HG03280 (cell line): ENCODE measurements around the gene FXYD5.

Source experiments
- ATAC-seq: cut with Tn5 transposase; IDR thresholded peaks from one replicate; pipeline ENCODE4 v1.9.1; 2021; ENCODE audit warnings: mild to moderate bottlenecking, moderate library complexity; ENCODE audit not compliant: unreplicated experiment

Gene FXYD5

DNA sequence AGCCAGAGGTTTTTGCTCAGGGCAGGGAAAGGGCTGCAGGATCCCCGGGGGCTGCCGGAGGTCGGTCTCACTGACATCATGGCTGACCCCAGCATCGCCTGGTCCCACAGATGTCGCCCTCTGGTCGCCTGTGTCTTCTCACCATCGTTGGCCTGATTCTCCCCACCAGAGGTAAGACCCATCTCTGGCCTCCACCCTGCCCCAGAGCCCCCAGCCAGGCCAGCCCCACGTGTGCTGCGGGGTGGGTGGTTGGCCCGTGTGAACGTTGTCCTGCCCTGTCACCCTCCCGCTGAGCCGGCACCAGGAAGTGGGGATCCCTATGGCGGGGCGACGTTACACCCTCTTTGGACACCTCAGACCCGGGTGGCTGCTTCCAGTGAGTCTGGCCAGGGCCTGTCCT is 906 bp downstream of the FXYD5 start:
- ATAC-seq = no peak

DNA sequence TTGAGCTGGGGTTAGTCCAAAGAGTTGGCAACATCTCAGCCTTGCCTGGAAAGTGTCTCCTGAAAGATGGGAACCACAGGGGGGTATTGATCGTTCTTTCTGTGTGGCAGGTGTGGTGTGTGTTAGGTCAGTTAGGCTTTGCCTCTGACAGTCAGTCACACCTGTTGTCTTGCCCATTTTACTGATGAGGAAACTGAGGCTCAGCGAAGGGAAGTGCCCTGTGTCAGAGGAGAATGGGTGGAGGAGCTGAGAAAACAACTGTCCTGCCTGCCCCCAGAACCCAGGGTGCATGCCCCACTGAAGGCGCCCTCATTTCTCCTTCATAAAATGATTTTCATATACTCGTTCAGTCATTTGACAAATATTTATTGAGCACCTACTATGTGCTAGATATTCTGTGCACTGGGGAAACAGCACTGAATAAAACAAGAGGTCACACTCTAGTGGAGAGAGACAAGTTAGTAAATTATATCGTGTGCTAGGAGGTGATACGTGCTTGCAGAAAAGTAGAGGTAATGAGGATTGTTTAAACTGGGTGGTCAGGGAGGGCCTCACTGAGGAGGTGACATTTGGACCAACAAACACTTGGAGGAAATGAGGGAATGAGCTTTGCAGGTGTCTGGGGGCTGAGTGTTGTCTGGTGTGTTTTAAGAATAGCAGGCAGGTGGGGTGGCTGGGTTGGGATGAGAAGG is 1.6 kb downstream of the FXYD5 start:
- no peak for ATAC-seq

DNA sequence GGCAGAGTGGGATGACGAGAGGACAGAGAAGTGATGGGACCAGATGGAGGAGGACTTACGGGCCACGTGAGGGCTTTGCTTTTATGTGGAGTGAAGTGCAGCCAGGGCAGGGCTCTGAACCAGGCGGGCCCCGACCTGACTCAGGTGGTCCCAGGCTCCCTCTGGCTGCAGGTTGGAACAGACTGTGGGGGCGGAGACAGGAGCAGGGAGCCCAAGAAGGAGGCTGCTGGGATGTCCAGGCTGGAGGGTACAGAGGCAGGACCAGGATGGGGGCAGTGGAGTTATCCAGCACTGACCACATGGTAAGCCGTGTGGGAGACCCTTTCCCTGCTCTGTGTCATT is 2.1 kb downstream of the FXYD5 start:
- ATAC-seq = no peak

DNA sequence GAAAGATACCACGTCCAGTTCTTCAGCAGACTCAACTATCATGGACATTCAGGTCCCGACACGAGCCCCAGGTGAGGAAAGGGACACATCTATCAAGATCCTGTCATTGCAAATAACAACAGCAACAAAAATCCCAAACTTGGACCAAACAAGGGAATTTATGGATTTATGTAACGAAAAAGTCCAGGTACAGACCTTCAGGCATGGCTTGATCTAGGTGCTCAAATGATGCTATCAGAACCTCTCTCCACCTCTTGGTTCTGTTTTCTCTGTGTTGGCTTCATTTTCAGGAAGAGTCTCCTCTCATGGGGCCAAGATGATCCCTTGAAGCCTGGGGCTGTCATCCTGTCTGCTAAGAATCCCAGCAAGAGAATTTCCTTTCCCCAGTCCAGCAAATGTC is 2.9 kb downstream of the FXYD5 start:
- no peak for ATAC-seq

DNA sequence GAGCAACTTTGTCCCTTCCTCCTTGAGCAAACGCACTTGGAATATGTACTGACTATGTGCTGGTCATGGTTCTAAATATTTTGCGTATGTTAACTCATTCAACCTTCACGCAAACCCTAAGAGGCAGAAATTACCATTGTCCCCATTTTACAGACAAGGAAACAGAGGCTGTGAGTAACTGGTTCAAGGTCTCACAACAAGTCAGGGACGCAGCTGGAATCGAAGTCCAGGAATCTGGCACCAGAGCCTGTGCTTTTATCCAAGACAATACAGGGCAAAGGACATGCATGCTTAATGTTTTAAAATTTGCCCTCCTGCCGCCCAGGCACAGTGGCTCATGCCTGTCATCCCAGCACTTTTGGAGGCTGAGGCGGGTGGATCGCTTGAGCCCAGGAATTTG is 5.1 kb downstream of the FXYD5 start:
- ATAC-seq = no peak

DNA sequence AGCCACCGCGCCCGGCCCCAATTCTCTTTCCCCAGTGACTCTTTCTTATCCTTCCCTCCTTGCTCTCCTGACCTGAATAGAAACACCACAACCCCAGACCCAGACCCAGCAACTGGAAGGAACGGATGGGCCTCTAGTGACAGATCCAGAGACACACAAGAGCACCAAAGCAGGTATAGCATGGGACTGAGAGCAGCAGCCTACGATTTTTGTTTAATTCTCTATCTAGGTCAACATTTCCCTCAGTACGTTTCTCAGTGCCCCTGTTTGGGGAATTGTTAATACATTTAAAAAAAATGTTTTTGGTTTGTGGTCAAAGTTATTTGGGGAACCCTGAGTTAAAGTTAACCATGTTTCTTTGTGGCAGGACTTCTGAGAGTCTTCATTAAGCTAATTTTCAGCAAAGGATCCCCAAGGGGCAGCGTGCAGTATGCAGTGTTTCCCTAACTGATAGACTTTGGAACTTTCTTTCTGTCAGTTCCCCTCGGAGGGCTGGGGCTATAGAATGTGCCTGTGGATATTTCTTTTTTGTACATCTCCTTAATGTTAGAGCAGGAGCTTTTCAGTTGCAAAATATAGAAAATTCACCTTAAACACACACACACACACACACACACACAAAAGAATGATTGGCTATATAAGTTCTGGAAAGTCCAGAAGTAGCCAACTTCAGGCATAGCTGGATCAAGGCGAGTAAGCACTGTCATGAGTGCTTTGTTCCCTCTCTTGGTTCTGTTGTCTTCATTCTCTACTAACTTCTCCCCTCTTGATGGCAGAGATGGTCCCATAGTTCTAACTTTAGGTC is 6.3 kb downstream of the FXYD5 start:
- no peak for ATAC-seq

DNA sequence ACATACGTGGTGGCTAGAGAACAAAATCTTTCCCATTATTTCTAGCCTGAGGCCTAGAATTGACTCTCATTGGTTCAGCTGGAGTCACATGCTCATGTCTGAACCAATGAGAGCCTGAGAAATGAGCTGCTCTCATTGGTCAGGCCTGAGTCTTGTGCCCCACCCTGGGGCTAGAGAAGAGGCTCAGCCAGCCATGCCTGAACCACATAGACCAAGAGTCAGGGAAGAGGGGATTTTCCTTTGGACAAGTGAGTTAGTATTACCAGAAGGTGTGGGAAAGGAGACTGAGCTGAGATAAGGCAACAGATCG is 6.9 kb downstream of the FXYD5 start:
- no peak for ATAC-seq

DNA sequence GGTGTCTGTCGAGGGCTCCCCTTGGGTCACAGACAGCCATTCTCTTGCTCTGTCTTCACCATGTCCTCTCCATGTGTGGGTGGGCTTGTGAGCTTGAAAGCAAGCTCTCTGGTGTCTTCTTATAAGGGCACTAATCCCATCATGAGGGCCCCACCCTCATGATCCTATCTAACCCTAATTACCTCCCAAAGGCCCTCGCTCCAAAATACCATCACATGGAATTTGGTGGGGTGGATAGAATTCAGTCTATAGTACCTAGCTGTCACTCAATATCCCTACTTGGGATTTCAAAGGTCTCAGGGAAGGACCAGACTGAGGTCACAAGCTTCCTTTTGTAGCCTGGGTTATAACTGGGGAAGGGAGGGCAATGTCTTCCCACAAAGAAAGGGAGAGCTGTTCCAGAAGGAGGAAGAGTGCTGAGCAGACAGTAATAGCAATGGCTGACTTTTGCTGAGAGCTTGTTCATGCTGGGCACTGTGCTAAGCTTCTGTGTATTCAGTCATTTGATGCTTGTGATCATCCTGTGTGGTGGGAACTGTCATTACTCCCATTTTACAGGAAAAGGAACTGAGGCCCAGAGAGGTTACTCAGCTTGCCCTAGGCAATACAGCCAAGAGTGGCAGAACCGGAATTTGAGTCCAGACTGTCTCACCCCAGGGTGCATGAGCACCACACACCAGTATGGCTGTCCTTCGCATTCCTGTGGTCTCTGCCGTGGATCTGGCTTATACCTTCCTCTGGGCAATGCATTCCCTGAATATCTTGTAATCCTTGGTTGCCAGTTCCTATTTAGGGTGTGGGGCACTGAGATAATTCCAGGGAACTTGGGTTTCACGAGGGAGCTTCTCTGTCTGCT is 8.2 kb downstream of the FXYD5 start:
- no peak for ATAC-seq

DNA sequence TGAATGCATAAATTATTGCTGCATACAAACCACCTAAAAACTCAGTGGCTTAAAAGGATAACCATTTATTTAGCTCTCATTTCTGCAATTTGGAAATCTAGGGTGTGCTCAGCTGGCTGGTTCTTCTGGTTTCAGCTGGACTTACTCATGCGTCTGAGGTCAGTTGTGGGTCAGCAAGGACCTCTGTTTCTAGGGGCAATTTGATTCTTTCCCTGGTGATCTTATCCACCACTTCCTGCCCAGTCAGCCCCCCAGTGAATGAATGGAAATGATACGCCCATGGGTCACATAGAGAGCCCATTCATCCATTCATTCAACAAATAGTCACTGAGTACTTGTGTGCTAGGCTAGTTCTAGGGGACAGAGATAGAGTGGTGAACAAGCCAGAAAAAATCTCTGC is 9.9 kb downstream of the FXYD5 start:
- no peak for ATAC-seq

DNA sequence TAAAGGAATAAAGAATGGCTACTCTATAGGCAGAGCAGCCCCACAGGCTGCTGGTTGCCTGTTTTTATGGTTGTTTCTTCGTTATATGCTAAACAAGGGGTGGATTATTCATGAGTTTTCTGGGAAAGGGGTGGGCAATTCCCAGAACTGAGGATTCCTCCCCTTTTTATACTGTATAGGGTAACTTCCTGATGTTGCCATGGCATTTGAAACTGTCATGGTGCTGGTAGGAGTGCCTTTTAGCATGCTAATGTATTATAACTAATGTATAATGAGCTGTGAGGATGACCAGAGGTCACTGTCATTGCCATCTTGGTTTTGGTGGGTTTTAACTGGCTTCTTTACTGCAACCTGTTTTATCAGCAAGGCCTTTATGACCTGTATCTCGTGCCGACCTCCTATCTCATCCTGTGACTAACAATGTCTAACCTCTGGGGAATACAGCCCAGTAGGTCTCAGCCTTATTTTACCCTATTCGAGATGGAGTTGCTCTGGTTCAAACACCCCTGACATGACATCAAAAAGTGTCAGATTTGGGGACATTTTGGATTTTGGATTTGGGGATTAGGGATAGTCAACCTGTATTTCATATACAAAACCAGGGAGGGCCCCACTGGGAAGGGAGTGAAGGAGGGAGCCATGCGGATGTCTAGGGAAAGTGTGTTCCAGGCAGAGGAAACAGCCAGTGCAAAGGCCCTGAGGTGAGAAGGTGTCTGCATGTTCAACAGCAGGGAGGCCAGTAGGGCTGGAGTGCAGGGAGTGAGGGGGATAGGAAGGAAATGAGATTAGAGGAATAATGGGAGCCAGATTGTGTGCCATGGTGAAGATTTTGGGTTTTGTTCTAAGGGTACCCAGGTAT is 10.9 kb downstream of the FXYD5 start:
- ATAC-seq = no peak

DNA sequence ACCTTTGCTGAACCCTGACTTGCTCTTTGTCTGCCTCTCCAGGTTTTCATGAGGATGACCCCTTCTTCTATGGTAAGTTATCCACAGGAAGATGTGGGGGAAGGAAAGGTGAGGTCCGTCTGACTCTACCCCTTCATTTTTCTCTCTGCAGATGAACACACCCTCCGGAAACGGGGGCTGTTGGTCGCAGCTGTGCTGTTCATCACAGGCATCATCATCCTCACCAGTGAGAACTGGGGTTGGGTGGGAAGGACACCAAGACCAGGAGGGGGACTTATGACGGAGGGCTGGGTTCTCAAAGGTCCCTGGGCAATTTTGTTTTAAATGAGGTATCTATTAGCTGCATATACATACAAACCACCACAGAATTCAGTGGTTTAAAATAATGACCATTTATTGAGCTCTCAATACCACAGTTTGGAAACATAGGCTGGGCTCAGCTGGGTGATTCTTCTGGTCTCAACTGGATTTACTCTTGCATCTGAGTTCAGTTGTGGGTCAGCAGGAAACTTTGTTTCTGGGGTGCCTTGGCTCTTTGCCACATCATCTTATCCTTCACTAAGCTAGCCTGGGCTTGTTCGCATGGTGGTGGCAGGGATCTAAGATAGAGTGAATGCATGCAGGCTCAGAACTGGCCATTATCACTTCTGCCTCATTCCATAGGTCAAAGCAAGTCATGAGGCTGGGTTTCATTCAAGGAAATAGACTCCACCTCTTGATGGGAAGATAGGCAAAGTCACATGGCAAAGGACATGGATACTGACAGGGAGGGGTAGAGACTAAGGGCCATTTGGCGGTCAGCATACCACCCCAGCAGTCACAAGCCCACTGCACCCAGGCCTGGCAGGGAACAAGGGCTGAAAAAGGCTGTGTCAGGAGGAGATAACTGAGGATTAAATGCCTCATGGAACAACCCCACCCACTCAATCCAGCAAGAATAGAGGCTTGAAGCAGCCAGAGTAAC is 11.8 kb downstream of the FXYD5 start:
- ATAC-seq = no peak

DNA sequence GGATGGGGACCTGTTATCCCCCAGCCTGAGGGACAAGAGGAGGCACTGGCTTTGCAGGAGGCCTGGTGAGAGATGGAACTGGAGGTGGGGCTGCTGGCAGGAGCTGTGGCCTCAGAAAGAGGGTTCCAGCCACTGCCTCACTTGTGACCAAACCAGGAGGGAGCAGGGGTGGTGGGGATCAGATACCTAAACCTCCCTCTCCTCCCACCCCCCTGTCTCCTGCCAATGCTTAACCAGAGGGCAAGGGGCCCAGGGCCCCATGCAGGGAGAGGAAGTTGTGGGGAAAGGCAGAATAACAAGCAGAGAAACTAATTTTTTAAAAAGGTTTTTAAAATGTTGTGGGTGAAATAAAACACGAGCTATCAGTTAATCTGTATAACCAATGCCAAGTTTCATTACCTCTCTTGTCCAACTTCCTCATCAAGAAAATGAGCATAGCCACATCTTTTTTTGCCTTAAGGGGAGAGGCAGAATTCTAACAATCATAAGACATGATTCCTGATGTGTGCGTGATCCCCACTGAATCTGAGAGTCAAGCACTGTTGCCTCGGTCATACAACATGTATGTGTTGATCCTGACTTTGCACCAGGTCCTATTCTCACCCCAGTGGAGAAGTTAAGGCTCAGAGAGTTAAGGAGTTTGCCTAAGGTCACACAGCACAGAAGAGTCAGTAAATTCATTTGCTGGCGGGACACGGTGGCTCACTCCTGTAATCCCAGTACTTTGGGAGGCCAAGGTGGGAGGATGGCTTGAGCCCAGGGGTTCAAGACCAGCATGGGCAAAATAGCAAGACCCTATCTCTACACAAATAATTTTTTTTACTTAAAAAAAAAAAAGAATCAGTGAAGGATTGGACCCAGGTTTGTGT is 12.9 kb downstream of the FXYD5 start:
- no peak for ATAC-seq

DNA sequence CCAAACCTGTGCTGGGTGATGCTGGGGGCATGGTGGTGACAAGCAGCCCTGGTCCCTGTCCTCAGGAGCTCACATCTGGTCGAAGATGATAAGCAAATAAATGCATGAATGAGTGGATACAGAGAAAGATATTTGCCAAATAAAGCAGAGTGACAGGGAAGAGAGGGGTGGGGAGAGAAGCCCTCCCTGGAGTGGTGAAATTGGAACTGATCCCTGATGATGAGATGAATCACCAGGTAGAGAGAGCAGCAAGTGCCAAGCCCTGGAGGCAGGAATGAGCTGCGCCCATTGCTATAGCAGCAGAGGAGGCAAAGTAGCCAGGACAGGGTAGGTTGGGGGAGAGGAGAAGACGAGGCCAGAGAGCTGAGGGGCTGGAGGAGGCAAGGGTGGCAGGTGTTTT is 13.7 kb downstream of the FXYD5 start:
- no peak for ATAC-seq

DNA sequence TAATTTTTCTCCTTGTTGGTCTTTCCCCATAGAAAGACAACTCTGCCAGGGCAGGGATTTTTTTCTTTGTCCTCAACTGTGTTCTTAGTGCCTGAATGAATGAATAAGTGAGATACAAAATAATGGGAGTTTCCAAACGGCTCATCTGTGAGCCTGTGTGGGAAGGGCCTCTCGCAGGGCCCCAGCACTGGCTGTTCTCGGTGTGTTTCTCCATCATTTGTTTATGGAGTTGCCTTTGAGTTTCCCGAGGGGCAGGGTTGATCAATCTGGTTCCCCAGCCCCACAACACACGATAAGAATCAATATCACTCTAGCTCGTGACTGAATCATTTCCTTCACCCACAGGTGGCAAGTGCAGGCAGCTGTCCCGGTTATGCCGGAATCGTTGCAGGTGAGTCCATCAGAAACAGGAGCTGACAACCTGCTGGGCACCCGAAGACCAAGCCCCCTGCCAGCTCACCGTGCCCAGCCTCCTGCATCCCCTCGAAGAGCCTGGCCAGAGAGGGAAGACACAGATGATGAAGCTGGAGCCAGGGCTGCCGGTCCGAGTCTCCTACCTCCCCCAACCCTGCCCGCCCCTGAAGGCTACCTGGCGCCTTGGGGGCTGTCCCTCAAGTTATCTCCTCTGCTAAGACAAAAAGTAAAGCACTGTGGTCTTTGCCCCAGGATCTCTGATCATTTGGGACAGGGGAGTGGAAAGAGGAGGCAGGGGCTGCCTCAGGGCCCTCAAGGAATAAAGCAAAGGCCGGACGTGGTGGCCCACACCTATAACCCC is 14.9 kb downstream of the FXYD5 start:
- ATAC-seq = no peak

DNA sequence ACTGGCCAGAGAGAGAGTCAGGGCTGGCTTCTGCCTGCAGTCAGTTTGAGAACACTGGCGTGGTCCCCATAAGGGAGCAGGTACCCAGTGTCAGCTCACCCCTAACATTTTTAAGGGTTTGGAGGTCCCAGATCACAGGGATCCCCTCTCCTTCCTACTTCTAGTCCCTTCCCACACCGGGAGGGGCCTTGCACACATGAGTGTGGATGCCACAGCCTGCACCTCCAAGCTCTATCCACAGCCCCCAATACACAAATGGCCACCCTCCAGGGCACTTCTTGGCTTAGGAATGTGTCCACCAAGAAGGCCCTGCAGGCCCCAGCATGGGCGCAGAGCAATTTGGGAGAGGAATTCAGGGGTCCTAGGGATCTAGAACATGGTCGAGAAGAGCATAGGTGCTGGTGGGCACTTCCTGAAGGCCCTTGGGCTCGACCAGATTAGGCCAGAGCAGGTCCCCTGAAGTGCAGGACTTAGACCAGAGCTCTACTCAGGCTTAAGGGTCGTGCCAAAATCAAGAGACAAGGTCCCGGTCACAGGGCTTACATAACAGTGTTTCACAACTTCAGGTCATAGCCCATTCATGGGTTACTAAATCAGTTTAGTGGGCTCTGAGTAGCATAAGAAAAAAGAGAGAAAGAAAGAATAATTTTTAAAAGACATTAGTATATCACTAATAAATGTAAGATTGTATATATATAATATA is 16.0 kb downstream of the FXYD5 start:
- ATAC-seq = no peak

DNA sequence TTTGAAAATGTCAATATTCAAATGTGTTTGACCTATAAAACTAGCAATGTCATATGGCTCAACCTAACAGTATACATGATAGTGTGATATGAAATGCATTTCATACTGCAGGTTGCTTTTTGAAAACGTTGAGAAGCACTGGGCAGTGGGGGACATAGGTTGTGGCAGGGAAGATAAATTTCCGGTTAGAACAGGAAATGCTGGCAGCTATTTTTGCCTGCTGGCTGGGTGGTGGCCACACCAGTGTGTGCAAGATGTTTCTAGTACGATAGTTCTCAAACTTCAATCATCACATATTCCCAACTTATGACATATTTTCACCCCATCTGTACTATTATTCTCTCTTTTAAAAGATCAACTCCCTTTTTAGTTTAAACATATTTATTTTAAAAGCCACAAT is 17.2 kb downstream of the FXYD5 start:
- no peak for ATAC-seq

DNA sequence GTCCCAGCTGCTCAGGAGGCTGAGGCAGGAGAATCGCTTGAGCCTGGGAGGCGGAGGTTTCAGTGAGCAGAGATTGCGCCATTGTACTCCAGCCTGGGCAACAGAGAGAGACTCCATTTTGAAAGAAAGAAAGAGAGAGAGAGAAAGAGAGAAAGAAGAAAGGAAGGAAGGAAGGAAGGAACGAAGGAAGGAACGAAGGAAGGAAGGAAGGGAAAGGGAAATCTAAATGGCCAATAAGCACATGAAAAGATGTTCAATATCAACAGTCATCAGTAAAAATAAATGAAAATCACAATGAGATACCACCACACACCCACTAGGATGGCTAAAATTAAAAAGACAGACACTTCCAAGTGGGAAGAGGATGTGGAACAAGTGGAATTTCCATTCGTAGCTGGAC is 19.7 kb downstream of the FXYD5 start:
- ATAC-seq = no peak

DNA sequence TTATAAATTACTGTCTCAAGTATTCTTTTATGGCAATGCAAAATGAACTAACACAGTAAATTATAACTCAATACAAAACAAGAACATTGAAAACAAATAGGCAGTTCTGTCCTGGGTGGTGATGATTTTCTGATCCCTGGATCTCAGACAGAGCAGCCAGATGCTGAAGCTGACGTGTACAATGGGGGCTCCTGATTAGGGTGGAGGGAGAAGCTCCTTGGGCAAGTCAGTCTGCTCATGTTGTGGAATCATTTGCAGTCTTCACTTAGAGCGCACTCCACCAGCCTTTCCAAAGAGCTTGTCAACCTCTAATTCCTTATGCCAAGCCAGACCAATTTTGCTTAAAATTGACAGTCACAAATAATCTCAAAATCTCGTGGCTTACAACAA is 21.6 kb downstream of the FXYD5 start:
- no peak for ATAC-seq
